Stomach (tissue), 4 donors: ENCODE results near the gene CHST7.

ENCODE experiments used
- POLR2AphosphoS5 ChIP-seq, 3 donors: sonication (generic); formaldehyde crosslinking; IDR thresholded peaks; one replicate each; pipeline ENCODE4 v1.6.1; 2016; ENCODE audit warnings: antibody characterized with exemption in 3 of 3
- TF ChIP-seq, protein P1 (sequence below), 7 experiments: fragments of 450-650 bp in 4 of 7; fragments of 200-600 bp in 3 of 7; sonication (generic) in 3 of 7; IDR thresholded peaks; one replicate each; pipeline ENCODE4 v1.5.1; 2016 to 2019; ENCODE audit warnings: antibody characterized with exemption in 7 of 7, control low read depth in 2 of 7, mild to moderate bottlenecking in 1 of 7

DNA sequence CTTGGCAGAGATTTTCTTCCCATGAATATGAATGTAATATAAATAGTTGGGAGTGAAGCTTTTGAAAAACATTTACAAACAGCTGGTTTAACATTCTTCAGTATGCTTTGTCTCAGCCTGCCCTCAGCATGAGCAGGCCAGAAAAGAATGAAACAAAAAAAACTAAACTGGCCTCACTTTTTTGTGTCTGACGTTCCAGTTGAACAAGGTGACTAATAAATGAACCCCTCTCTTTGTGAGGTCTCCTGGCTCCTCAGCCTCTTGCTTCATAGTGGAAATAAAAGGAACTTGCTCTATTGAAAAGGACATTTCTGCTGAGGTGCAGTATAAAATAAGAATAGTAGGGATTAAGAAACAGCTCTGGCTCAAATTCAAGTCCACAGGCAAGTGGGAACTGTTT, 9.4 kb downstream of the CHST7 start:
- TF ChIP-seq, protein P1, sequence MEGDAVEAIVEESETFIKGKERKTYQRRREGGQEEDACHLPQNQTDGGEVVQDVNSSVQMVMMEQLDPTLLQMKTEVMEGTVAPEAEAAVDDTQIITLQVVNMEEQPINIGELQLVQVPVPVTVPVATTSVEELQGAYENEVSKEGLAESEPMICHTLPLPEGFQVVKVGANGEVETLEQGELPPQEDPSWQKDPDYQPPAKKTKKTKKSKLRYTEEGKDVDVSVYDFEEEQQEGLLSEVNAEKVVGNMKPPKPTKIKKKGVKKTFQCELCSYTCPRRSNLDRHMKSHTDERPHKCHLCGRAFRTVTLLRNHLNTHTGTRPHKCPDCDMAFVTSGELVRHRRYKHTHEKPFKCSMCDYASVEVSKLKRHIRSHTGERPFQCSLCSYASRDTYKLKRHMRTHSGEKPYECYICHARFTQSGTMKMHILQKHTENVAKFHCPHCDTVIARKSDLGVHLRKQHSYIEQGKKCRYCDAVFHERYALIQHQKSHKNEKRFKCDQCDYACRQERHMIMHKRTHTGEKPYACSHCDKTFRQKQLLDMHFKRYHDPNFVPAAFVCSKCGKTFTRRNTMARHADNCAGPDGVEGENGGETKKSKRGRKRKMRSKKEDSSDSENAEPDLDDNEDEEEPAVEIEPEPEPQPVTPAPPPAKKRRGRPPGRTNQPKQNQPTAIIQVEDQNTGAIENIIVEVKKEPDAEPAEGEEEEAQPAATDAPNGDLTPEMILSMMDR (IDR thresholded peaks at IDR 0.05), result no peak
- no peak for TF ChIP-seq POLR2AphosphoS5 (IDR thresholded peaks at IDR 0.05)
